ENCODE results near the gene ZNF668. TPM values are rescaled to one million over a fixed set of nuclear protein-coding genes. Genes with fewer than 3 reads are reported as not detected.

ZNF668 gene
- total and polyA plus RNA-seq, 12 donors: 2.4 to 29.5 (median 11.5) TPM

- Histone ChIP-seq H3K9me3 (replicated peaks in 1 of 3) (no peaks in the 10 kb centered on the region), H3K4me1 (replicated peaks in 1 of 2) (peaks cover 28 to 34% of the 10 kb centered on the region in 2 donors), H3K36me3 (replicated peaks in 1 of 2) (peaks cover 0 to 32% of the 10 kb centered on the region in 2 donors), H3K27me3 (no peaks in the 10 kb centered on the region), H3K27ac (peak within 1 kb of the TSS; percentile 92 to 100 (median 99)), H3K4me3 (peak within 1 kb of the TSS in 3 of 4 donors; percentile 16 to 99 (median 84))
- WGBS, 4 donors: 0% methylated on average over 21 to 65 of the region's 68 CpGs
- peak; percentile 98 to 100 (median 99) for DNase-seq
- TF ChIP-seq, protein P1, sequence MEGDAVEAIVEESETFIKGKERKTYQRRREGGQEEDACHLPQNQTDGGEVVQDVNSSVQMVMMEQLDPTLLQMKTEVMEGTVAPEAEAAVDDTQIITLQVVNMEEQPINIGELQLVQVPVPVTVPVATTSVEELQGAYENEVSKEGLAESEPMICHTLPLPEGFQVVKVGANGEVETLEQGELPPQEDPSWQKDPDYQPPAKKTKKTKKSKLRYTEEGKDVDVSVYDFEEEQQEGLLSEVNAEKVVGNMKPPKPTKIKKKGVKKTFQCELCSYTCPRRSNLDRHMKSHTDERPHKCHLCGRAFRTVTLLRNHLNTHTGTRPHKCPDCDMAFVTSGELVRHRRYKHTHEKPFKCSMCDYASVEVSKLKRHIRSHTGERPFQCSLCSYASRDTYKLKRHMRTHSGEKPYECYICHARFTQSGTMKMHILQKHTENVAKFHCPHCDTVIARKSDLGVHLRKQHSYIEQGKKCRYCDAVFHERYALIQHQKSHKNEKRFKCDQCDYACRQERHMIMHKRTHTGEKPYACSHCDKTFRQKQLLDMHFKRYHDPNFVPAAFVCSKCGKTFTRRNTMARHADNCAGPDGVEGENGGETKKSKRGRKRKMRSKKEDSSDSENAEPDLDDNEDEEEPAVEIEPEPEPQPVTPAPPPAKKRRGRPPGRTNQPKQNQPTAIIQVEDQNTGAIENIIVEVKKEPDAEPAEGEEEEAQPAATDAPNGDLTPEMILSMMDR (IDR thresholded peaks at IDR 0.05): peak in 1 of 6 experiments; percentile 6
- TF ChIP-seq POLR2A (IDR thresholded peaks at IDR 0.05): peak; percentile 96 to 97
- intact Hi-C loops (cut with DNase I): no loop called here
Observed at GRCh38 chr16:31117384-31118222, 43.6 kb upstream of the ZNF668 start, which contains the start of gene KAT8. TSS of gene KAT8 (plus strand) at chr16:31117664. CDS start at chr16:31117682, 18 bp downstream.

DNA sequence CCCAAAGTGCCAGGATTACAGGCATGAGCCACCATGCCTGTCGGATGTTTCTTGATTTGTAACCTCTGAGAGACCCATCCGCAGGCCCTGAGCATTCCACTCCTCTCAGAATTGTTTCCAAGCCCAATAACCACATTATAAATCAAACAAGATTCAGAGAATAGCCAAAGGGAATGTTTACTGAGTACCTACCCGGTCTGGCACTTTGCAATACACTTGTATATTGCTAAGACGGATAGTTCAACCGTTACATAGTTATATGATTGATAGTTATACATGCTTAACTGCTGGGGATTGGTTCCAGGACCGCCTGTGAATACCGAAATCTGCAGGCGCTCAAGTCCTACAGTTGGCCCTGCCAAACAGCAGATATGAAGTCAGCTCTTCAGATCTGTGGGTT, 40.4 kb upstream of the ZNF668 start:
- H3K27ac ChIP-seq: peak overlapping the region in 3 of 5 donors; percentile 69 to 86 (median 83)
- peaks cover 0 to 35% of the 10 kb centered on the region in 2 donors for H3K36me3 ChIP-seq (replicated peaks in 1 of 2)
- no peak overlapping the region for H3K4me3 ChIP-seq
- H3K27me3 ChIP-seq: no peaks in the 10 kb centered on the region
- intact Hi-C loops (cut with DNase I): no loop called here
- peaks cover 38 to 40% of the 10 kb centered on the region in 2 donors for H3K4me1 ChIP-seq (replicated peaks in 1 of 2)
- no peak for DNase-seq
- H3K9me3 ChIP-seq (replicated peaks in 1 of 3): no peaks in the 10 kb centered on the region
- WGBS, 4 donors: 81 to 89% (median 85%) methylated on average over 8 of the region's 8 CpGs
- no peak for TF ChIP-seq POLR2A (IDR thresholded peaks at IDR 0.05)
- TF ChIP-seq, protein P1 (IDR thresholded peaks at IDR 0.05): no peak

DNA sequence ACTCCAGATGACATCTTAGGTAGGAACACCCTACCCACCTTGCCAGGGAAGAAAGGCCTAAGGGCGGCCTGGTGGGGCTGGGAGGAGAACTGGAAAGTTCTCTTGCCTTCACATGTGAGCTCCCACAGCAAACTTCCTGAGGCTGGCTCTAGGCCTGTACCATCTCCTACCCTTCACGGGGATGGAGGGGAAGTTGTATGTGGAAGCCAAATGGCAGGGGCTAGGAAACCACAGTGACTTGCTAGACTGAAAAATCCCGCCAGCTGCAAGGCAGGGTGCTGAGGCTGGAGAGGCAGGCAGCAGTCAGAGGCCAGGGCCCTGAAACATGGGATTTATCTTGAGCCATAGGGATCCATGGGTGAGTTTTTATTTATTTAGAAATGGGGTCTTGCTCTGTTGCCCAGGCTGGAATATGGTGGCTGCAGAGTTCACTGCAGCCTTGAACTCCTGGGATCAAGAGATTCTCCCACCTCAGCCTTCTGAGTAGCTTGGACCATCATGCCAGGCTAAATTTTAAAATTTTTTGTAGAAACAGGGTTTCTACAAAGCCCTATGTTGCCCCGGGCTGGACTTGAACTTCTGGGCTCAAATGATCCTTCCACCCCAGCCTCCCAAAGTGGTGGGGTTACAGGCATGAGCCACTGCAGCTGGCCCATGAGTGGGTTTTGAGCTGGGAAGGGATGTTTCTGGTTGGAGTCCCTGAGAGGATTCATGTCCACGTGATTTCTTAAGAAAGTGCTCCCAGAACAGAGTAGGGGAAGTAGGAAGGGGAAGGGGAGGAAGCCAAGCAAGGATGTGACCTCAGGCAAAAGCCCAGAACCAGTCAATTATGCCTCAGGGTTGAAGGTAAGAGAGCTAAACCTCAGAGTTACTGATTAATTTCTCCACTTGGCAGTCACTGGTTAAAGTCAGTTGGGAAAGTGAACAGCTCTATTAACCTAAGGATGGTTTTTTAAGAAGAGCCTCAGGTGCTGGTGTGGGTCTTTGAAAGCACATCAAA, 39.4 kb upstream of the ZNF668 start:
- Histone ChIP-seq H3K27me3 (no peaks in the 10 kb centered on the region), H3K4me3 (no peak overlapping the region), H3K36me3 (replicated peaks in 1 of 2) (peaks cover 0 to 38% of the 10 kb centered on the region in 2 donors), H3K4me1 (replicated peaks in 1 of 2) (peaks cover 38% of the 10 kb centered on the region in 2 donors), H3K9me3 (replicated peaks in 1 of 3) (no peaks in the 10 kb centered on the region), H3K27ac (peak overlapping the region; percentile 57 to 86 (median 81))
- 59 to 67% (median 63%) methylated on average over 5 of the region's 5 CpGs for WGBS, 4 donors
- intact Hi-C loops (cut with DNase I): no loop called here
- no peak for TF ChIP-seq POLR2A (IDR thresholded peaks at IDR 0.05)
- TF ChIP-seq, protein P1 (IDR thresholded peaks at IDR 0.05): no peak
- DNase-seq: peak in 3 of 7 donors; percentile 40 to 51 (median 49)
